Liver (tissue), 9 donors: Measurements from ENCODE around the gene TNNI3. TPM values are rescaled to one million over a fixed set of nuclear protein-coding genes. Genes with fewer than 3 reads are reported as not detected.

Experiments used
- DNase-seq: peaks from one replicate; pipeline ENCODE4 v3.0.0-alpha.2; 2017; ENCODE audit warnings: low spot score
- H3K27ac ChIP-seq, 2 donors: one replicate each; pipeline ENCODE4 v1.7.0; 2013; ENCODE audit warnings: inconsistent platforms in 2 of 2, low read length in 2 of 2, control low read depth in 1 of 2, low read depth in 1 of 2, mild to moderate bottlenecking in 1 of 2
- H3K27me3 ChIP-seq, 4 donors: one replicate each; pipeline versions ENCODE4 v1.6.1 to v1.7.0; 2013; ENCODE audit warnings: low read length in 3 of 4, inconsistent platforms in 1 of 4, mild to moderate bottlenecking in 1 of 4, moderate library complexity in 1 of 4; ENCODE audit not compliant: control insufficient read depth in 4 of 4, insufficient read depth in 4 of 4
- H3K36me3 ChIP-seq, 4 donors: one replicate each; pipeline versions ENCODE4 v1.6.1 to v1.7.0; 2013; ENCODE audit warnings: low read length in 3 of 4, mild to moderate bottlenecking in 3 of 4, low read depth in 1 of 4, moderate library complexity in 1 of 4; ENCODE audit not compliant: control insufficient read depth in 4 of 4, insufficient read depth in 3 of 4
- H3K4me1 ChIP-seq, 4 donors: one replicate each; pipeline versions ENCODE4 v1.6.1 to v1.7.0; 2013; ENCODE audit warnings: low read length in 3 of 4, mild to moderate bottlenecking in 3 of 4, moderate library complexity in 1 of 4; ENCODE audit not compliant: control insufficient read depth in 4 of 4, insufficient read depth in 4 of 4
- H3K4me3 ChIP-seq, 3 donors: one replicate each; pipeline versions ENCODE4 v1.6.1 to v1.7.0; 2013; ENCODE audit warnings: low read length in 3 of 3, control low read depth in 1 of 3, low read depth in 1 of 3, mild to moderate bottlenecking in 1 of 3
- H3K9ac ChIP-seq, 2 donors: one replicate each; pipeline ENCODE4 v1.7.0; 2013; ENCODE audit warnings: low read length in 2 of 2, mild to moderate bottlenecking in 2 of 2, moderate library complexity in 2 of 2, control low read depth in 1 of 2, low read depth in 1 of 2
- H3K9me3 ChIP-seq, 4 donors: one replicate each; pipeline versions ENCODE4 v1.6.1 to v1.7.0; 2013; ENCODE audit warnings: low read length in 3 of 4; ENCODE audit not compliant: control insufficient read depth in 4 of 4
- CTCF ChIP-seq: fragments of 150-350 bp; IDR thresholded peaks from 2 replicates; pipeline ENCODE4 v1.5.1; 2017; ENCODE audit warnings: improper control_type of control experiment, low read depth, low read length; ENCODE audit not compliant: missing input control
- EGR1 ChIP-seq, 2 donors: IDR thresholded peaks; 2 replicates each; pipeline ENCODE4 v1.6.1; 2016 to 2018; ENCODE audit warnings: antibody characterized with exemption in 2 of 2, low read depth in 2 of 2
- GABPA ChIP-seq, 2 donors: IDR thresholded peaks in 1 of 2; conservative IDR thresholded peaks in 1 of 2; 2 replicates each; pipeline ENCODE4 v1.6.1; 2016; ENCODE audit warnings: antibody characterized with exemption in 2 of 2, mild to moderate bottlenecking in 1 of 2, moderate library complexity in 1 of 2
- HNF4A ChIP-seq, 2 donors: conservative IDR thresholded peaks; 2 replicates each; pipeline ENCODE4 v1.6.1; 2016; ENCODE audit warnings: antibody characterized with exemption in 2 of 2, mild to moderate bottlenecking in 2 of 2
- JUND ChIP-seq, 2 donors: IDR thresholded peaks; 2 replicates each; pipeline ENCODE4 v1.6.1; 2016; ENCODE audit warnings: antibody characterized with exemption in 2 of 2
- RAD21 ChIP-seq, 2 donors: IDR thresholded peaks; 2 replicates each; pipeline ENCODE4 v1.6.1; 2016; ENCODE audit warnings: antibody characterized with exemption in 2 of 2, mild to moderate bottlenecking in 2 of 2
- REST ChIP-seq: IDR thresholded peaks from 2 replicates; pipeline ENCODE4 v1.6.1; 2016; ENCODE audit warnings: antibody characterized with exemption, mild to moderate bottlenecking
- SP1 ChIP-seq: IDR thresholded peaks from 2 replicates; pipeline ENCODE4 v1.6.1; 2018; ENCODE audit warnings: antibody characterized with exemption, mild to moderate bottlenecking
- TAF1 ChIP-seq: conservative IDR thresholded peaks from 2 replicates; pipeline ENCODE4 v1.6.1; 2016; ENCODE audit warnings: antibody characterized with exemption, mild to moderate bottlenecking
- WGBS: extraction: QIAGEN DNeasy Blood & Tissue Kit; methylation state at CpG from one replicate; pipeline ENCODE4 v1.1.7; 2013; 5-methylcytosine and 5-hydroxymethylcytosine counted together
- polyA plus RNA-seq, 2 donors: library from polyadenylated mRNA; stranded (reverse) in 1 of 2; unstranded in 1 of 2; fragments of 200-250 nt in 1 of 2; fragments of >200 nt in 1 of 2; fragmentation: Nextera tagmentation in 1 of 2; extraction: Ambion mirVana in 1 of 2; gene quantifications; one replicate each; pipeline versions ENCODE4 v1.2.1 to v1.2.3, GENCODE V29; 2013 to 2015
- total RNA-seq, 2 donors: library from RNA; depleted of rRNA; stranded (reverse); fragments of >200 nt; gene quantifications; one replicate each; pipeline ENCODE4 v1.2.3, GENCODE V29; 2014
- TF ChIP-seq, protein P1 (sequence below): IDR thresholded peaks from 2 replicates; pipeline ENCODE4 v1.6.1; 2016; ENCODE audit warnings: antibody characterized with exemption
- donor health status: healthy.
- donor health status: healthy.
- donor health status: healthy.
- donor health status: healthy.
- donor health status: healthy.

TNNI3 gene
- total and polyA plus RNA-seq, 4 donors = not detected

DNA sequence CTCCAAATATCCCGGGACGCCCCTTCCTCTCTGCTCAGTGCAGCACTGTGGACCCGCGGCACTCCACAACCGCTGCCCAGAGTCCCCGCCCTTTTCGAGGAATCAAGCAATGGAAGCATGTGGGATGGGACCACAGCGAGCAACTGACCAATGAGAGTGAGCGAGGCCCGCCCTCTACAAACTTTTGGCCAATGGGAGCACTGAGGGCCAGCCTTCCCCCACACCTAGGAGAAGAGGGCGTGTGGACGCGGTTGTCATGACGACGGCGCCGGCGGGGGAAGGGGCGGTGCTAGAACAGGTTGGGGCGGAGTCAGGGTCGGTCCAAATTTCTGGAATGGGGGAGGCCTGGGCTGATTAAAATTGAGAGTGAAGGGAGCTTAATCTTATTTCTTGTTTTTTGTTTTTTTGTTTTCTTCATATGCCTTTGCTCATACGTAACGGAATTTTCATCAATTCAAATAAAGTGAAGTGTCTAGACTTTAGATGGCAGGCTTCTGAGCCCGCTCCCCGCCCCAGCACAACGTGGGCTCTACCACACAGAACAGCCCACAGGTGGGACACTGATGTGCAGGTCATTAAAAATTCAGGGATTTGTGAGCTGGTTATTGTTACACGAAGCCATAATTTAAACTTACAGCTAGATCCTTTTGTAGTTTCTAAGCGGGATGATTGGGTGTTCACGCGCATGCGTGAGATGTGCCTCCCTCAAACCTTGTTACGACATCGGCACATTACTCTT is 9.2 kb upstream of the TNNI3 start, which contains the start of gene DNAAF3:
Gene DNAAF3 (minus strand): TSS at position 84 of the 739 bp plus-strand sequence. CDS start 200 bp downstream, outside the sequence.
- peak; percentile 93 for DNase-seq
- H3K27ac ChIP-seq = no peak within 1 kb of the TSS
- H3K4me1 ChIP-seq = peaks cover 0 to 10% (median 0%) of the 10 kb centered on the region in 4 donors
- peaks cover under 1 to 12% (median 7%) of the 10 kb centered on the region in 4 donors for H3K27me3 ChIP-seq
- H3K9ac ChIP-seq = no peak within 1 kb of the TSS
- TF ChIP-seq GABPA (IDR thresholded peaks at IDR 0.05 in 1 of 2, conservative IDR thresholded peaks at IDR 0.05 in 1 of 2) (peak in 1 of 2 donors; percentile 13), EGR1 (IDR thresholded peaks at IDR 0.05; ENCODE audit: low read depth in 2 of 2) (peak in 1 of 2 donors; percentile 35), SP1 (peak; percentile 84), JUND (IDR thresholded peaks at IDR 0.05) (no peak)
- no peaks in the 10 kb centered on the region for H3K9me3 ChIP-seq
- peak within 1 kb of the TSS; percentile 18 to 45 (median 36) for H3K4me3 ChIP-seq
- H3K36me3 ChIP-seq = no peaks in the 10 kb centered on the region
- 4% methylated on average over 33 of the region's 33 CpGs for WGBS

DNA sequence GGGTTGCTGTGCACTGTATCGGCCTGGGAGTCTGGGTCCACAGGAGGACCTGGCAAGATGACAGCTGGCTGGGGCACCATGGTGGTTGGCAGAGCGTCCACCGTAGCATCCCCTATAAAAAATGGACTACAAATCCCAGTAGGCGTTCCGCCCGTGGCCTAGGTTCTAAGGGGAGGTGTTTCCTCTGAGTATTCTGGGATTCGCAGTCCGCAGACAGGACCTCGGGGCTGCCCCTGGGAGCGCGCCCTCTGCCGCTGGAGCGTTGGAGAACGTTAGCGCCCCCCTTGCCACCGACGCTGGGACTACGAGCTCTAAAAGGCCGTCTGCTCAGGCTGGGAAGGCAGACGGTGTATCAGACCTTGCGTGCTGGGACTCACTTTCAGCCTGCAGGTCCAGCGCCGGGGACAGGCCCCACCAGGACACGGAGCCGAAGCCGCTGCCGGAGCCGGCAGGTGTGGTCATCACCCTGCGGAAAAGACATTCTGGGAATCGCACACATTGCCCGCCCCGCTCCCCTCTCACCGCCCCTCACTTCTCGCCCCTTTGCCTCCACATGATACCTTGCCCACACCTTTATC is 8.5 kb upstream of the TNNI3 start:
- no peaks in the 10 kb centered on the region for H3K9me3 ChIP-seq
- peaks cover 3 to 9% (median 6%) of the 10 kb centered on the region in 4 donors for H3K27me3 ChIP-seq
- peak overlapping the region; percentile 18 to 45 (median 36) for H3K4me3 ChIP-seq
- WGBS = 6% methylated on average over 34 of the region's 34 CpGs
- peak in 1 of 2 donors; percentile 11 for TF ChIP-seq RAD21 (IDR thresholded peaks at IDR 0.05)
- TF ChIP-seq HNF4A (conservative IDR thresholded peaks at IDR 0.05) = no peak
- no peak for TF ChIP-seq TAF1
- TF ChIP-seq REST = no peak
- no peak for TF ChIP-seq JUND (IDR thresholded peaks at IDR 0.05)
- TF ChIP-seq GABPA (IDR thresholded peaks at IDR 0.05 in 1 of 2, conservative IDR thresholded peaks at IDR 0.05 in 1 of 2) = no peak
- TF ChIP-seq CTCF = peak; percentile 15
- TF ChIP-seq, protein P1, sequence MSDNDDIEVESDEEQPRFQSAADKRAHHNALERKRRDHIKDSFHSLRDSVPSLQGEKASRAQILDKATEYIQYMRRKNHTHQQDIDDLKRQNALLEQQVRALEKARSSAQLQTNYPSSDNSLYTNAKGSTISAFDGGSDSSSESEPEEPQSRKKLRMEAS = no peak
- DNase-seq = peak; percentile 57
- no peaks in the 10 kb centered on the region for H3K36me3 ChIP-seq
- H3K4me1 ChIP-seq = peaks cover 0 to 10% (median 0%) of the 10 kb centered on the region in 4 donors
- H3K27ac ChIP-seq = no peak overlapping the region
- no peak overlapping the region for H3K9ac ChIP-seq
